ENCODE results near the gene GLUD1.

- no peak for TF ChIP-seq CTCF (IDR thresholded peaks at IDR 0.05)
- no peak for TF ChIP-seq POLR2A (IDR thresholded peaks at IDR 0.05)
Observed at GRCh38 chr10:87089746-87090145, 4.9 kb downstream of the GLUD1 start.

All from esophagus squamous epithelium (tissue), 4 donors.